HepG2 (cell line): ENCODE data around the gene TRIM15. TPM values are rescaled to one million over a fixed set of nuclear protein-coding genes. Genes with fewer than 3 reads are reported as not detected.

ENCODE experiments used
- E2F1 ChIP-seq: sonication (generic); formaldehyde crosslinking; IDR thresholded peaks from 2 replicates; pipeline ENCODE4 v1.5.0; 2020; ENCODE audit warnings: missing genetic modification reagents
- FOSL2 ChIP-seq: sonication (generic); formaldehyde crosslinking; IDR thresholded peaks from 2 replicates; pipeline ENCODE4 v1.4.0; 2020; ENCODE audit warnings: missing genetic modification reagents
- ISX ChIP-seq: sonication (generic); formaldehyde crosslinking; conservative IDR thresholded peaks from 2 replicates; pipeline ENCODE4 v1.5.0; 2020; ENCODE audit warnings: missing genetic modification reagents
- KIAA2018 ChIP-seq: sonication (generic); formaldehyde crosslinking; IDR thresholded peaks from 2 replicates; pipeline ENCODE4 v1.5.0; 2020; ENCODE audit warnings: mild to moderate bottlenecking, missing genetic modification reagents, borderline replicate concordance
- RAD51 ChIP-seq: fragments of 450-650 bp; IDR thresholded peaks from 2 replicates; pipeline ENCODE4 v1.6.1; 2016; ENCODE audit warnings: borderline replicate concordance
- RBFOX2 ChIP-seq: fragments of 200-400 bp; formaldehyde crosslinking; IDR thresholded peaks from 2 replicates; pipeline ENCODE4 v1.6.1; 2017; ENCODE audit warnings: low read depth, mild to moderate bottlenecking, low read length
- WIZ ChIP-seq: sonication (generic); formaldehyde crosslinking; IDR thresholded peaks from 2 replicates; pipeline ENCODE4 v1.5.1; 2020; ENCODE audit warnings: mild to moderate bottlenecking, missing genetic modification reagents
- ZFY ChIP-seq: sonication (generic); formaldehyde crosslinking; IDR thresholded peaks from 2 replicates; pipeline ENCODE4 v1.4.0; 2020; ENCODE audit warnings: missing genetic modification reagents
- ZIK1 ChIP-seq: sonication (generic); formaldehyde crosslinking; IDR thresholded peaks from 2 replicates; pipeline ENCODE4 v1.5.0; 2020; ENCODE audit warnings: mild to moderate bottlenecking, low read depth, missing genetic modification reagents, borderline replicate concordance
- ZNF20 ChIP-seq: sonication (generic); formaldehyde crosslinking; IDR thresholded peaks from 2 replicates; pipeline ENCODE4 v1.4.0; 2020; ENCODE audit warnings: mild to moderate bottlenecking, moderate library complexity, missing genetic modification reagents
- ZNF33B ChIP-seq: sonication (generic); formaldehyde crosslinking; IDR thresholded peaks from 2 replicates; pipeline ENCODE4 v1.5.1; 2020; ENCODE audit warnings: mild to moderate bottlenecking, missing genetic modification reagents
- ZNF460 ChIP-seq: sonication (generic); formaldehyde crosslinking; IDR thresholded peaks from 2 replicates; pipeline ENCODE4 v1.5.1; 2020; ENCODE audit warnings: missing genetic modification reagents, mild to moderate bottlenecking, borderline replicate concordance
- ZNF543 ChIP-seq: sonication (generic); formaldehyde crosslinking; IDR thresholded peaks from 2 replicates; pipeline ENCODE4 v1.4.0; 2020; ENCODE audit warnings: mild to moderate bottlenecking, missing genetic modification reagents
- polyA plus RNA-seq, 8 experiments: library from polyadenylated mRNA; depleted of rRNA in 3 of 8; stranded (reverse) in 7 of 8; unstranded in 1 of 8; fragments of >200 nt; fragmentation: Illumina TruSeq in 4 of 8; extraction: Trizol in 4 of 8; gene quantifications; 2 replicates each; pipeline versions ENCODE4 v1.2.1 to v1.2.3, GENCODE V29; 2011 to 2016; ENCODE audit warnings: low read depth in 4 of 8, missing spikeins in 1 of 8, mixed read lengths in 1 of 8; ENCODE audit not compliant: insufficient read depth in 1 of 8
- total RNA-seq, 5 experiments: library from RNA; depleted of rRNA; stranded (reverse); fragments of >200 nt; fragmentation: Illumina TruSeq; extraction: Trizol; gene quantifications; 2 replicates each; pipeline ENCODE4 v1.2.3, GENCODE V29; 2016; ENCODE audit warnings: low read depth in 1 of 5
- TF ChIP-seq, protein P1 (sequence below): sonication (generic); formaldehyde crosslinking; IDR thresholded peaks from 2 replicates; pipeline ENCODE4; 2020; ENCODE audit warnings: missing genetic modification reagents, mild to moderate bottlenecking, borderline replicate concordance

TRIM15 gene
- total and polyA plus RNA-seq, 2 of the 13 experiments (the other 11 are each of a cell fraction or from before 2014, with no cell fraction given) = 35.1 to 38.2 TPM

DNA sequence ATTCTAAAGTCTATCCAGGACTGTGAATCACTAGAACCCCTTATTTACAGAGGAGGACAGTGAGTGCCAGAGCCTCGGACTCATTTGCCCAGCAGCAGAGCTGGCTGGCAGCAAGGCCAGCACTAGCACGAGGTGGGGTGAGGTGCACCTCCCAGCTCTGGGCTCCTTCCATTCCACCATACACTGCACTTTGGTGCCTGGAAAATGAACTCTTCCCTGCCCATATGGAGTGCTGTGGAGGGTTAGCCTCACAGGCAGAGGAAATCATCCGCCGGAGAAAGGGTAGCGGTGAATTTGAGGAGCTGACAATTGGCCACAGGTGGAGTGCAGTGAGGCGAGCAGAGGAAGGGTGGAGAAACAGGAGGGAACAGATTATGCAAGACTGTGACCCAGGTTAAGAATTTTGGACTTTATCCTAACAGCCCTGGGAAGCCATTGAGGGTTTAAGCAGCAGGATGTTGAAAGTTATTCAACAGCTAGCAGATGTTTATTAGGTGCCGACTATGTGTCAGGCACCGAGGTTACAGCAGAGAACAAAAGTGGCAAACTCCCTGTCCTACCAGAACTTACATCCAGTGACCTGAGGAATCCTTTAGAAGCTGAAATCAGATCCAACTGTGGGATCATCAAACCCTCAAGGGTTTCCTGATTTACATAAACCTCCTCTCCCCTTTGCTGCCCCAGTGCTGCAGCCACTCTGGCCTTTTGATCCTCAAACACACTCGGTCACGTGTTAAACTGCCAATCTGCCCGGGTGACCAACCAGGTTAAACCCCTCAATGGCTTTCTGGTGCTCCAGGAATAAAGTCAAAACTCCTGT lies 43.7 kb downstream of the TRIM15 start (continued):
- TF ChIP-seq, protein P1, sequence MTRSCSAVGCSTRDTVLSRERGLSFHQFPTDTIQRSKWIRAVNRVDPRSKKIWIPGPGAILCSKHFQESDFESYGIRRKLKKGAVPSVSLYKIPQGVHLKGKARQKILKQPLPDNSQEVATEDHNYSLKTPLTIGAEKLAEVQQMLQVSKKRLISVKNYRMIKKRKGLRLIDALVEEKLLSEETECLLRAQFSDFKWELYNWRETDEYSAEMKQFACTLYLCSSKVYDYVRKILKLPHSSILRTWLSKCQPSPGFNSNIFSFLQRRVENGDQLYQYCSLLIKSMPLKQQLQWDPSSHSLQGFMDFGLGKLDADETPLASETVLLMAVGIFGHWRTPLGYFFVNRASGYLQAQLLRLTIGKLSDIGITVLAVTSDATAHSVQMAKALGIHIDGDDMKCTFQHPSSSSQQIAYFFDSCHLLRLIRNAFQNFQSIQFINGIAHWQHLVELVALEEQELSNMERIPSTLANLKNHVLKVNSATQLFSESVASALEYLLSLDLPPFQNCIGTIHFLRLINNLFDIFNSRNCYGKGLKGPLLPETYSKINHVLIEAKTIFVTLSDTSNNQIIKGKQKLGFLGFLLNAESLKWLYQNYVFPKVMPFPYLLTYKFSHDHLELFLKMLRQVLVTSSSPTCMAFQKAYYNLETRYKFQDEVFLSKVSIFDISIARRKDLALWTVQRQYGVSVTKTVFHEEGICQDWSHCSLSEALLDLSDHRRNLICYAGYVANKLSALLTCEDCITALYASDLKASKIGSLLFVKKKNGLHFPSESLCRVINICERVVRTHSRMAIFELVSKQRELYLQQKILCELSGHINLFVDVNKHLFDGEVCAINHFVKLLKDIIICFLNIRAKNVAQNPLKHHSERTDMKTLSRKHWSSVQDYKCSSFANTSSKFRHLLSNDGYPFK = peak; percentile 59; the same call in 1 of the 2 replicates
- TF ChIP-seq WIZ = peak; percentile 39; the same call in 1 of the 2 replicates
- peak; percentile 62 for TF ChIP-seq ZNF543
- TF ChIP-seq ISX (CRISPR knock-in tag) = no peak
- TF ChIP-seq RBFOX2 = peak; percentile 61; the same call in 1 of the 2 replicates
- TF ChIP-seq ZNF33B (CRISPR knock-in tag) = no peak
- no peak for TF ChIP-seq KIAA2018 (CRISPR knock-in tag)
- no peak; the same call in 1 of the 2 replicates for TF ChIP-seq ZNF460 (CRISPR knock-in tag)
- peak; percentile 67 for TF ChIP-seq FOSL2 (CRISPR knock-in tag)
- no peak for TF ChIP-seq ZNF20 (CRISPR knock-in tag)
- peak; percentile 36 for TF ChIP-seq ZIK1 (CRISPR knock-in tag)
- peak; percentile 92 for TF ChIP-seq RAD51
- no peak for TF ChIP-seq E2F1 (CRISPR knock-in tag)
- peak; percentile 38; the same call in 1 of the 2 replicates for TF ChIP-seq ZFY (CRISPR knock-in tag)
